D341Med (cell line): Measurements from ENCODE around the gene ALDH2.
"Not testable (repeated sequence)": the region's sequence is repeated elsewhere in the genome, so short reads cannot be mapped to it uniquely, and the experiment has no call there.

Source experiments
- DNase-seq: peaks from one replicate; pipeline ENCODE4 v3.0.0; 2012; ENCODE audit warnings: low spot score

ALDH2 gene

DNA sequence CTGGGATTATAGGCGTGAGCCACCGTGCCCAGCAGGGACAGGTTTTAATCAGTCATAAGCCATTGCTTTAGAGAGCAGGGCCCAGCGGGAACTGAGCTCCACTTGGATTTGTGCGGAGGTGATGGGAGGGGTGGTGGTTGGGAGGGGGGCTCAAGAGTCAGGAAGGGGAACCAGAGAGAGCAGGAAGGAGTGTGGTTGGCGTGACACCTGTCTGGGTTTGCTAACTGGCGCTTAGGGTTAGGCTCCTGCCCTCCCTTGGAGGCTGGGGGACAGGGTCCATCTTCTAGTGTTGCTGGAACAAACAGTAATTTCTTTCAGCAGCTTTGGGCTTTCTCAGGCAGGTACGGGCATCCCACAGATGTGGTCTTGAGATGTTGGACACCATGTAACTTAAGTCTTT lies 7.5 kb upstream of the ALDH2 start:
- no peak for DNase-seq

- peak; percentile 87 for DNase-seq
These were observed 6.7 kb upstream of the ALDH2 start for GRCh38 chr12:111759991-111760390.

DNA sequence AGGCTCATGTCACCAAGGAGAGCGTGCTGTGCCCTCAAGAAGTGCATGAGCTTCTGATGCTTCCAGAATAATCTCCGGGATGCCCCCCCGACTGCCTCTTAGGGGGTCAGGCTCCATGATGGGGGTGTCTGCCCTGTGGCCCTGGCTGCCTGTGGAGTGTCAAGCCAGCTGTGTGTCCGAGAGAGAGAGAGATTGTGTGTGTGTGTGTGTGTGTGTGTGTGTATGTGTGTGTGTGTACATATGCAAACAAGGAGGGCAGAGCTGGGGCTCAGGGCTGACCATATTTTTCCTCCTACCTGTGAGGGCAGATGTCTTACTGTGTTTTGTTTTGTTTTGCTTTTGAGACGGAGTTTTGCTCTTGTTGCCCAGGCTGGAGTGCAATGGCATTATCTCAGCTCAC lies 5.6 kb upstream of the ALDH2 start:
- peak; percentile 9 for DNase-seq

DNA sequence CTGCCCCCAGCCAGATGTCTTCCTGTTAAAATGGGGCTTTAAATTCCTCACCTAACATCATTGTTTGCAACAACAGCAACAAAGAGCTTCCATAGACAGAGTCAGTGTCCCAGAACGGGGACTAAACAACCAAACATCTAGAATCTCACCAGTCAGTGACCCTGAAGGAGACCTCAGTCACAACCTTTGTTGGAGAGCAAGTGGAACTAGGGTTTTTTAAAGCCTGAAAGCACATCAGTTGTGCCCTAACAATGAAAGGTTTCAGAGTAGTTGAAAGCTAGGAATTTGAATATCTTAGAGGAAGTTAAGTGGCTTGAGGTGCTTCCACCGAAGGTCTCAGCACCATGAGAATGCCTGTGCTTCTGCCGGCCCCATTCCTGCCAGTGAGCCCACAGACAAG lies 5.0 kb upstream of the ALDH2 start:
- DNase-seq, result no peak

GRCh38 chr12:111763552-111763951 lies 3.2 kb upstream of the ALDH2 start:
- DNase-seq, result not testable (repeated sequence)

DNA sequence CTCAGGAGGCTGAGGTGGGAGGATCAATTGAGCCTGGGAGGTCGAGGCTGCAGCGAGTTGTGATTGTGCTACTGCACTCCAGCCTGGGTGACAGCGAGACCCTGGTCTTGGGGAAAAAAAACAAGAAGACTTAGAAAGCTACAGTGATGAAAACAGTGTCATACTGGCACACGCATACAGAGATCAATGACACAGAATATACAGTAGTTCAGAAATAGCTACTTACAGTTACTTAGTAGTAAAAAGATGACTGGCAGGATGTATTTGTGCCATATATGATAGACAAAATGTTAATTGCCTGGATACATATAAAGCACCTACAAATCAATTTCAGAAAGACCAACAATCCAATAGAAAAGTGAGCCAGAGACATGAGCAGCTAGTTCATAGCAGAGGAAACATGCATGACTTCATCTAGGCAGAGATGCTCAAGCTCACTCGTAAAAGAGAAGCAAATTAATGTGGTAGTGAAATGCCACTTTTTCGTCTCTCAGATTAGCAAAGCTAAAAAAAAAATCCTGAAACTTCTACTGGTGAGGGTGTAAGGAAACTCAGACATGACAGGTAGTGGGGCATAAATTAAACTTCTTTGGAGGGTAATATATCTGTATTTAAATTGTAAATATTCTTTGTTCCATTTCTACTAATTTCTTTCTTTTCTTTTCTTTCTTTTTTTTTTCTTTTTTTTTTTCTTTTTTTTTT lies 2.5 kb upstream of the ALDH2 start:
- no peak for DNase-seq

GRCh38 chr12:111767362-111768158 lies 827 bp downstream of the ALDH2 start:
- DNase-seq, result peak; percentile 56

GRCh38 chr12:111768159-111768895 lies 1.6 kb downstream of the ALDH2 start:
- peak; percentile 22 for DNase-seq

GRCh38 chr12:111769599-111769998 lies 2.9 kb downstream of the ALDH2 start:
- no peak for DNase-seq

DNA sequence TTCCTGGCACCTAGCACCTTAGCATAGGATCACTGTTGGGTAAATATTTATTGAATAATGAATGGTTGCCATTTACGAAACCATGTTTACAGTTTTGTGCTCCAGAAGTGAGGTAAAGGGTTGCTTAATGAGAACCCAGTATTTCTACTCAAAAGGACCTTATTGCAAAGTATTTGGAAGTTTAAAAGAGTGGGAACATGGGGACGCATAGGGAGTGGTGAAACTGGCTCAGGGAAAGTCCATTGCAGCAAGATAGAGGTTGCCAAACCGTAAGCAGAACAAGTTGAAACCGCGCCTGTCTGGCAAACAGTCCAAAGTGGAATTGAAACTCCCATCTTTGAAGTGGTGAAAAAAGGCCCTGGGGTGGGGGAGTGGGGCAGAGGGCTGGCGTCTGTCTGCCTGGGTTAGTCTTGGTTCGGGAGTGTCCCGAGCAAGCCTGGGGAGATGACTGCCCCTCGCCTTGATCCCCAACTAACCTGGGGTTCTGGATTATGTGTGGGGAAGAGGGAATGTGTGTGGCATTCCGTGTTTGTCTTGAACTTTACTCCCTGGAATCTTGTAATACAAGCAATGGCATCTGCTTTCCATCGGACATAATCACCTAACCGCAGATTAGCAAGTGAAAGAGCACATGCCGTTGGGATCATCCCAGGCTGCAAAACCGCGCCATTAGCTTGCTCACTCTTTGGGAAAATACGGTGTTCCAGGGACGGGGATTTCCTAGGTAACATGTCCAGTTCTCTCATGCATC lies 7.2 kb downstream of the ALDH2 start:
- peak; percentile 62 for DNase-seq

DNA sequence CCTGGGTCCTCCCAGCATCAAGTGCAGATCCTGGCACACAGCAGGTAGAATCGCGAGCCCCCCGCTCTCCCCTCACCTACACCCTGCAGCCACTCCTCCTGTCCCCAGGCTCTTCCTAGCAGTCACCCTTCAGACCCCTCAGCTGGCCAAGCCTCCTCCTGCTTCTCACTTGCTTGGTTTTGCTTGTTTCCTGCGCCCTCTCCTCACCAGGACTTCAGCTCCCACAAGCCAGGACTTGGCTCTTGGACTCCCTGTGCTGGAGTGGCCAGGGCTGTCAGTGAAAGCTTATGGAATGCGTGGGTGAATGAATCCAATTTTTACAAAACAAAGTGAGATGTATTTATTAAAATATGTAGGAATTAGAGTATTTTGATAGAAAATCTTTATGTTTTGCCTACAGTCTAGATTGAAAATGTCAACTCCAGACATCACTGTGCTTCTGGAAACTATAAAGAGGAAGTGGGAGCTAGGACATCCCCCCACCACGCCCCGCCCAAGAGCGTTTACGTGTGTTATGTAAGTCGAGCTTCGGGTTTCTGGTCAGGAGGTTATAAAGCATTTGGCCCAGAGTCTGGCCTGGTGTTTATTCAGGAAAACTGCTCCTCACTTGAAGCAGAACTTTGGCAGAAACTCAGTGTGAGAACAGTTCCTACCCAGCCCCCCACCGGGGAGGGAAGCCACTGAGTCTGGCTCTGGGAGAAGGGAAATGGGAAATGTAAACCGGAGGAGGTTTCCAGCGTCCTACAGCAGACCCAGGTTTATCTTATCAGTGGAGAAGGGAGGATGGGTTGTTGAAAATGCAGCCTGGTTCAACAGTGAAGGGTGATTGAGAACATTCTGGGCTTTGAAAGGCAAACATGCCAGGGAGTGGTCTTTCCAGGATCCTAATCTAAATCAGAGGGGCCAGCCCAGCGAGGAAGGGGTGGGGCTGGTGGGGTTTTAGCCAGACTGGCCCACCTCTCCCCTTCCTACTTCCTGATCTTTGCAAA lies 8.8 kb downstream of the ALDH2 start:
- DNase-seq, result peak; percentile 31

DNA sequence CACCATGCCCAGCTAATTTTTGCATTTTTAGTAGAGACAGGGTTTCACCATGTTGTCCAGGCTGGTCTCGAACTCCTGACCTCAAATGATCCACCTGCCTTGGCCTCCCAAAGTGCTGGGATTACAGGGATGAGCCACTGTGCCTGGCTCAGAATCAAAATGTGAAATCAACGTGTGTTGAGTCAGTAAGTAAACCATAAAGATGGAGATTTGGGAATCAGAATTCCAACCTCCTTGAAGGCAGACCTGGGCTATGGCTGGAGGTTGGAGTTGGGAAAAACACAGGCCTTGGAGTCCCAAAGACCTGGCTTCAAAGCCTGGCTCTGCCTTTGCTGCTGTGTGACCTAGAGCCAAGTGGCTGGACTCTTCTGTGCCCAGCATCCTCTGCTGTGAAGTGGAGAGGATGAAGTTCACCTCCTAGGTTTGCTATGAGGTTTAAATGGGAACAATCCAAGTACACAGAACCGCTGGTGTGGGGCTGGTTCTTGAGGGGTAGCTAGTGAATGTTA lies 10.2 kb downstream of the ALDH2 start:
- DNase-seq, result no peak

GRCh38 chr12:111777345-111778045 lies 10.8 kb downstream of the ALDH2 start:
- DNase-seq, result peak; percentile 21

- no peak for DNase-seq
These were observed 13.4 kb downstream of the ALDH2 start for GRCh38 chr12:111780166-111780565.

DNA sequence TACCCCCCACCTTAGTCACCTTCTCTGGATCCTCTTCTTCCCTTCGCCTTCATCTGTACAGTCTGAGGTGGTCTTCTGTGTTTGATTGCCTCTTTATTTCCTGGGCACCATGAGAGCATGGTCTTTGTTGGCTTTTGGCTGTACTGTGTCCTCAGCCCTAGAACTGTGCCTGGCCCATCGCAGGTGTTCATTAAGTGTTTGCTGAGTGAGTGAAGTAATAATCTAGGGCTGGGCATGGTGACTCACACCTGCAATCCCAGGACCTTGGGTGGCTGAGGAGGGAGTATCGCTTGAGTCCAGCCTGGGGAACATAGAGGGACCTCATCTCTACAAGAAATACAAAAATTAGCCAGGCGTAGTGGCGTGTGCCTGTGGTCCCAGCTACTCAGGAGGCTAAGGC lies 13.9 kb downstream of the ALDH2 start:
- no peak for DNase-seq

- DNase-seq, result peak; percentile 25
These were observed 14.4 kb downstream of the ALDH2 start for GRCh38 chr12:111781085-111781658.

- no peak for DNase-seq
These were observed 16.3 kb downstream of the ALDH2 start for GRCh38 chr12:111783046-111783445.

GRCh38 chr12:111784953-111785352 lies 18.2 kb downstream of the ALDH2 start:
- DNase-seq, result no peak

DNA sequence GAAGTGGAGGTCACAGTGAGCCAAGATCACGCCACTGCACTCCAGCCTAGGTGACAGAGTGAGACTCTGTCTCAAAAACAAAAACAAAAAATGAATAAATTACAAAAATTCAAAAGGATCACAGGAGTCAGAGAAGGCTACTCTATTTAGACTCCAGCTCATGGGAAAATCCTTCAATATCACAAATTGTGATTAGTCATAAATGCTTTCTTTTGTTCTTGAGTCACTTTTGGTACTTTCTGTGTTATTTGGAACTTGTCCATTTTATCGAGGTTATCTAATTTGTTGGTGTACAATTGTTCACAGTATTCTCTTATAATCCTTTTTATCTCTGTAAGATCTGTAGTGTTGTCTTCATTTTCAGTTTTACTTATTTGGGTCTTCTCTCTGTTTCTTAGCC lies 18.9 kb downstream of the ALDH2 start:
- no peak for DNase-seq
